Measurements from ENCODE around the gene OR6C75. TPM values are rescaled to one million over a fixed set of nuclear protein-coding genes. Genes with fewer than 3 reads are reported as not detected.
"Not testable (repeated sequence)": the region's sequence is repeated elsewhere in the genome, so short reads cannot be mapped to it uniquely, and the experiment has no call there.

OR6C75 gene
- total RNA-seq: not detected
- total RNA-seq (2013): not detected

GRCh38 chr12:55362675-55363074 is at the start of gene OR6C75:
OR6C75 (plus strand) TSS chr12:55362975; CDS start chr12:55365111, 2,136 bp downstream.
- no peak for ATAC-seq

GRCh38 chr12:55314043-55314442 is 48.7 kb upstream of the OR6C75 start, which contains the start of gene OR6C1:
OR6C1 (plus strand) TSS chr12:55314343; CDS start chr12:55320600, 6,257 bp downstream.
- Histone ChIP-seq H3K4me1 (ENCODE audit: control insufficient read depth, insufficient read depth, low read length) (no peaks in the 10 kb centered on the region), H3K36me3 (ENCODE audit: control insufficient read depth, insufficient read depth, low read length) (no peaks in the 10 kb centered on the region), H3K4me3 (ENCODE audit: low read length) (no peak within 1 kb of the TSS), H3K27me3 (ENCODE audit: control insufficient read depth, insufficient read depth, low read length) (no peaks in the 10 kb centered on the region), H3K9me3 (ENCODE audit: control insufficient read depth, insufficient read depth, low read length) (no peaks in the 10 kb centered on the region), H3K27ac (ENCODE audit: low read length) (no peak within 1 kb of the TSS)
- WGBS (ENCODE audit: insufficient coverage): 90% methylated on average over 2 of the region's 2 CpGs
- Mint-ChIP-seq H3K27ac (no peak within 1 kb of the TSS), H3K4me1 (no peaks in the 10 kb centered on the region), H3K27me3 (ENCODE audit: low read depth in 2 of 2) (peaks cover 10 to 28% of the 10 kb centered on the region in 2 donors), H3K9me3 (no peaks in the 10 kb centered on the region), H3K36me3 (no peaks in the 10 kb centered on the region), H3K4me3 (no peak within 1 kb of the TSS)
- no peak for DNase-seq
- TF ChIP-seq CTCF (IDR thresholded peaks at IDR 0.05): no peak
- no peak for ATAC-seq
- intact Hi-C loops (cut with micrococcal nuclease): no loop called here

More at GRCh38 chr12:55362675-55363074, at the start of gene OR6C75:
- TF ChIP-seq CTCF (IDR thresholded peaks at IDR 0.05): no peak
- Mint-ChIP-seq H3K36me3 (no peaks in the 10 kb centered on the region), H3K9me3 (no peaks in the 10 kb centered on the region), H3K4me3 (no peak within 1 kb of the TSS), H3K27ac (no peak within 1 kb of the TSS), H3K27me3 (ENCODE audit: low read depth in 2 of 2) (peaks cover 13 to 18% of the 10 kb centered on the region in 2 donors), H3K4me1 (no peaks in the 10 kb centered on the region)
- DNase-seq: no peak
- WGBS (ENCODE audit: insufficient coverage): 100% methylated on average over 2 of the region's 4 CpGs
- intact Hi-C loops (cut with micrococcal nuclease): no loop called here
- Histone ChIP-seq H3K4me3 (ENCODE audit: low read length) (no peak within 1 kb of the TSS), H3K27me3 (ENCODE audit: control insufficient read depth, insufficient read depth, low read length) (peaks cover 4% of the 10 kb centered on the region), H3K9me3 (ENCODE audit: control insufficient read depth, insufficient read depth, low read length) (no peaks in the 10 kb centered on the region), H3K36me3 (ENCODE audit: control insufficient read depth, insufficient read depth, low read length) (no peaks in the 10 kb centered on the region), H3K4me1 (ENCODE audit: control insufficient read depth, insufficient read depth, low read length) (no peaks in the 10 kb centered on the region), H3K27ac (ENCODE audit: low read length) (no peak within 1 kb of the TSS)

- WGBS (ENCODE audit: insufficient coverage): 100% methylated on average over 3 of the region's 4 CpGs
- H3K4me1 Mint-ChIP-seq: no peaks in the 10 kb centered on the region
- no peaks in the 10 kb centered on the region for H3K36me3 ChIP-seq (ENCODE audit: control insufficient read depth, insufficient read depth, low read length)
- H3K9me3 ChIP-seq (ENCODE audit: control insufficient read depth, insufficient read depth, low read length): no peaks in the 10 kb centered on the region
- H3K9me3 Mint-ChIP-seq: no peaks in the 10 kb centered on the region
- H3K4me3 Mint-ChIP-seq: no peak overlapping the region
- H3K27ac ChIP-seq (ENCODE audit: low read length): no peak overlapping the region
- no peak overlapping the region for H3K4me3 ChIP-seq (ENCODE audit: low read length)
- no peak for TF ChIP-seq CTCF (IDR thresholded peaks at IDR 0.05)
- H3K36me3 Mint-ChIP-seq: no peaks in the 10 kb centered on the region
- DNase-seq: no peak
- no peaks in the 10 kb centered on the region for H3K27me3 ChIP-seq (ENCODE audit: control insufficient read depth, insufficient read depth, low read length)
- H3K4me1 ChIP-seq (ENCODE audit: control insufficient read depth, insufficient read depth, low read length): no peaks in the 10 kb centered on the region
- intact Hi-C loops (cut with micrococcal nuclease): no loop called here
- no peak for ATAC-seq
- no peak overlapping the region for H3K27ac Mint-ChIP-seq
- H3K27me3 Mint-ChIP-seq (ENCODE audit: low read depth in 2 of 2): peaks cover 9 to 32% of the 10 kb centered on the region in 2 donors
Measured at GRCh38 chr12:55320201-55320600, 42.6 kb upstream of the OR6C75 start.

GRCh38 chr12:55325801-55326200 is 37.0 kb upstream of the OR6C75 start:
- ATAC-seq; H3K9me3 ChIP-seq (ENCODE audit: control insufficient read depth, insufficient read depth, low read length); H3K9me3 Mint-ChIP-seq; H3K27ac ChIP-seq (ENCODE audit: low read length); H3K27me3 ChIP-seq (ENCODE audit: control insufficient read depth, insufficient read depth, low read length); H3K36me3 Mint-ChIP-seq; H3K36me3 ChIP-seq (ENCODE audit: control insufficient read depth, insufficient read depth, low read length); H3K4me3 ChIP-seq (ENCODE audit: low read length); DNase-seq; H3K4me1 ChIP-seq (ENCODE audit: control insufficient read depth, insufficient read depth, low read length); H3K4me1 Mint-ChIP-seq; H3K4me3 Mint-ChIP-seq; H3K27ac Mint-ChIP-seq; intact Hi-C loops (cut with micrococcal nuclease): not testable (repeated sequence)
- H3K27me3 Mint-ChIP-seq (ENCODE audit: low read depth in 2 of 2): peaks cover 6 to 12% of the 10 kb centered on the region in 2 donors
- 89% methylated on average over 2 of the region's 6 CpGs for WGBS (ENCODE audit: insufficient coverage)

Measured in natural killer cell (primary cell).